Stimulated activated CD8-positive, alpha-beta memory T cell treated with anti-CD3 and anti-CD28 coated beads, Interleukin-2, amount 100 ng/mL, for 1 hour (primary cell): ENCODE results near the gene SBF2.
"Not testable (repeated sequence)": the region's sequence is repeated elsewhere in the genome, so short reads cannot be mapped to it uniquely, and the experiment has no call there.

ENCODE experiments used
- DNase-seq, 2 donors: peaks; one replicate each; pipeline ENCODE4 v3.0.0-alpha.2; 2020; ENCODE audit warnings: low read depth in 2 of 2

SBF2 gene

GRCh38 chr11:10117709-10118351 is 176.2 kb downstream of the SBF2 start:
- no peak for DNase-seq

- DNase-seq: no peak
These were observed 177.4 kb downstream of the SBF2 start for GRCh38 chr11:10116588-10116987.

- DNase-seq: no peak
These were observed 179.2 kb downstream of the SBF2 start for GRCh38 chr11:10114593-10115404.

GRCh38 chr11:10113852-10114251 is 180.2 kb downstream of the SBF2 start:
- DNase-seq: no peak

- no peak for DNase-seq
These were observed 184.2 kb downstream of the SBF2 start for GRCh38 chr11:10109806-10110205.

- DNase-seq: no peak
These were observed 184.9 kb downstream of the SBF2 start for GRCh38 chr11:10108915-10109680.

- no peak for DNase-seq
These were observed 186.5 kb downstream of the SBF2 start for GRCh38 chr11:10107497-10107896.

GRCh38 chr11:10097615-10098014 is 196.4 kb downstream of the SBF2 start:
- no peak for DNase-seq

- DNase-seq: no peak
These were observed 197.0 kb downstream of the SBF2 start for GRCh38 chr11:10096987-10097386.

- DNase-seq: no peak
These were observed 198.4 kb downstream of the SBF2 start for GRCh38 chr11:10095412-10096208.

GRCh38 chr11:10092426-10092825 is 201.6 kb downstream of the SBF2 start:
- DNase-seq: no peak

GRCh38 chr11:10091314-10092045 is 202.5 kb downstream of the SBF2 start:
- no peak for DNase-seq

GRCh38 chr11:10087923-10088225 is 206.1 kb downstream of the SBF2 start:
- not testable (repeated sequence) for DNase-seq

GRCh38 chr11:10087186-10087922 is 206.7 kb downstream of the SBF2 start:
- DNase-seq: no peak

GRCh38 chr11:10080138-10080537 is 213.9 kb downstream of the SBF2 start:
- DNase-seq: no peak

GRCh38 chr11:10076458-10077141 is 217.4 kb downstream of the SBF2 start:
- no peak for DNase-seq

GRCh38 chr11:10075141-10075540 is 218.9 kb downstream of the SBF2 start:
- DNase-seq: no peak

- DNase-seq: no peak
These were observed 221.2 kb downstream of the SBF2 start for GRCh38 chr11:10072841-10073240.

- DNase-seq: no peak
These were observed 221.9 kb downstream of the SBF2 start for GRCh38 chr11:10072142-10072541.
